ENCODE data around the gene PYCR2. TPM values are rescaled to one million over a fixed set of nuclear protein-coding genes. Genes with fewer than 3 reads are reported as not detected.

Gene PYCR2
- total RNA-seq, 1 experiment from 2014 or later, result 104 TPM

DNA sequence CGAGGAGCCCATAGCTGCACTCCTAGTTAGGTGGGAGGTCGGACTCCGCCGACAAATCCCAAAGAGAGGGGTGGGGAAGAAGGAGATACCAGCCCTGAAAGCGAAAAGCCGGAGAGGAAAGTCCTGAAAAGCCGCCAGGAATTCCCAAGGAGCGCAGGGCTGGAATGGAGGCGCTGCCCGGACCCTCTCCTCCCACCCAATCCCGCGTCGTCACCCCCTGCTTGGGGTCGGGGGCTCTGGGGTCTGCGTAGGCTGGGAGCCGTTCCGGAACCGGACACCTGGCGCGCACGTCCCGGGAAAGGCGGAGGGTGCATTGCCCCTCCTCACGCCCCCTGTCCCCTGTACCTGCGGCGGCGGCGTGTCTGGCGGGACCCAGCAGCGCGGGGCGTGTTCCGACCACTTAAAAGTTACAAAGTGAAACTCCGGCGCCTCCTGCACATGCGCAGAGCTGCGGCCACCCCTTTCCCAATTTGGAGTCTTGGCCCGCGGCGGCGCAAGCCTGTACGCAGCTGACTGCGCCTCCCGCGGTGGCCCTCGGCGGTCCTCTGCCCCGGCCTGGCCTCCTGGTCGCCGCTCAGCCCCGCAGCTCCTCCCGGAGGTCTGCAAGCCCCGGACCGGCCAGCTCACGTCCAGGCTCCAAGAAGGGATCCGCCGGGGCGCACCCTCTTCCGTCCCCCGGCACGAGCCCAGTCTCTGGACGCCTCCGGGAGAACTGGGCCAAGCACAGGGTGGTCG is 41.9 kb downstream of the PYCR2 start, which contains the start of gene TMEM63A:
TSS of gene TMEM63A (minus strand) at position 422 of the 735 bp plus-strand sequence. CDS start 4,800 bp downstream, outside the sequence.
- TF ChIP-seq, protein P1, sequence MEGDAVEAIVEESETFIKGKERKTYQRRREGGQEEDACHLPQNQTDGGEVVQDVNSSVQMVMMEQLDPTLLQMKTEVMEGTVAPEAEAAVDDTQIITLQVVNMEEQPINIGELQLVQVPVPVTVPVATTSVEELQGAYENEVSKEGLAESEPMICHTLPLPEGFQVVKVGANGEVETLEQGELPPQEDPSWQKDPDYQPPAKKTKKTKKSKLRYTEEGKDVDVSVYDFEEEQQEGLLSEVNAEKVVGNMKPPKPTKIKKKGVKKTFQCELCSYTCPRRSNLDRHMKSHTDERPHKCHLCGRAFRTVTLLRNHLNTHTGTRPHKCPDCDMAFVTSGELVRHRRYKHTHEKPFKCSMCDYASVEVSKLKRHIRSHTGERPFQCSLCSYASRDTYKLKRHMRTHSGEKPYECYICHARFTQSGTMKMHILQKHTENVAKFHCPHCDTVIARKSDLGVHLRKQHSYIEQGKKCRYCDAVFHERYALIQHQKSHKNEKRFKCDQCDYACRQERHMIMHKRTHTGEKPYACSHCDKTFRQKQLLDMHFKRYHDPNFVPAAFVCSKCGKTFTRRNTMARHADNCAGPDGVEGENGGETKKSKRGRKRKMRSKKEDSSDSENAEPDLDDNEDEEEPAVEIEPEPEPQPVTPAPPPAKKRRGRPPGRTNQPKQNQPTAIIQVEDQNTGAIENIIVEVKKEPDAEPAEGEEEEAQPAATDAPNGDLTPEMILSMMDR (conservative IDR thresholded peaks at IDR 0.05), result peak; percentile 38
- no peak within 1 kb of the TSS for H3K27ac ChIP-seq (ENCODE audit: insufficient read length, low read depth, low read length)
- WGBS (ENCODE audit: extremely low coverage, insufficient read length, low lambda C conversion rate), result no CpG with 5 or more reads among the region's 64 CpGs

More for the DNA sequence above, 41.9 kb downstream of the PYCR2 start, which contains the start of gene TMEM63A:
- peak within 1 kb of the TSS; percentile 33 for H4K91ac ChIP-seq (ENCODE audit: insufficient read length, low read depth, low read length)
- H3K27me3 ChIP-seq (ENCODE audit: insufficient read depth, low read length), result no peaks in the 10 kb centered on the region
- Mint-ChIP-seq H3K27ac (peak within 1 kb of the TSS in 2 of 3 experiments; percentile 91; a peak in 4 of 7 replicates), H3K4me1 (peaks cover 37 to 50% of the 10 kb centered on the region in 2 experiments), H3K27me3 (ENCODE audit: low read depth) (peaks cover 2% of the 10 kb centered on the region; the same call in 1 of the 2 replicates), H3K4me3 (peak within 1 kb of the TSS; percentile 78 to 88), H3K36me3 (ENCODE audit: insufficient read depth in 1 of 3, low read depth in 3 of 3) (peaks cover 7 to 27% (median 9%) of the 10 kb centered on the region in 3 experiments; a peak in 5 of 7 replicates), H3K9me3 (no peaks in the 10 kb centered on the region)
- H3K18ac ChIP-seq (ENCODE audit: insufficient read length, low read depth, low read length), result peak within 1 kb of the TSS; percentile 85
- no peaks in the 10 kb centered on the region for H4K20me1 ChIP-seq (ENCODE audit: control insufficient read depth, insufficient read depth, insufficient read length)
- peak within 1 kb of the TSS; percentile 37; the same call in 1 of the 2 replicates for H3K4ac ChIP-seq (ENCODE audit: low read depth, low read length)
- no peak within 1 kb of the TSS for H2AK5ac ChIP-seq (ENCODE audit: insufficient read length, low read length)
- H2BK120ac ChIP-seq (ENCODE audit: low read depth, low read length, poor library complexity, severe bottlenecking), result no peak within 1 kb of the TSS
- no peaks in the 10 kb centered on the region for H3K9me3 ChIP-seq (ENCODE audit: control insufficient read depth, low read depth, low read length)
- peak within 1 kb of the TSS; percentile 25 for H4K5ac ChIP-seq (ENCODE audit: insufficient read length, low read depth, low read length)
- peak within 1 kb of the TSS; percentile 78 for H3K14ac ChIP-seq (ENCODE audit: insufficient read depth, low read length)
- H3K56ac ChIP-seq (ENCODE audit: insufficient read length, low read depth, low read length), result no peak within 1 kb of the TSS
- H3K79me2 ChIP-seq (ENCODE audit: insufficient read depth, low read length), result peaks cover 9% of the 10 kb centered on the region; the same call in 1 of the 2 replicates
- peak; percentile 91 for DNase-seq
- H3T11ph ChIP-seq (ENCODE audit: low read length), result no peak within 1 kb of the TSS
- H2BK12ac ChIP-seq (ENCODE audit: insufficient read length, low read depth, low read length), result no peak within 1 kb of the TSS
- H2AFZ ChIP-seq (ENCODE audit: low read length), result no peak within 1 kb of the TSS
- peaks cover 21% of the 10 kb centered on the region for H3K23me2 ChIP-seq (ENCODE audit: insufficient read length, low read depth, low read length, poor library complexity, severe bottlenecking)
- H3K9ac ChIP-seq (ENCODE audit: extremely low read depth, insufficient read length, low read length), result peak within 1 kb of the TSS; percentile 78
- H3K79me1 ChIP-seq (ENCODE audit: insufficient read depth, low read depth, low read length, poor library complexity, severe bottlenecking), result no peaks in the 10 kb centered on the region
- H2BK5ac ChIP-seq (ENCODE audit: insufficient read length, low read length), result no peak within 1 kb of the TSS
- H3K4me1 ChIP-seq (ENCODE audit: insufficient read depth, low read length), result peaks cover 12% of the 10 kb centered on the region; the same call in 1 of the 2 replicates
- no peak within 1 kb of the TSS for H4K8ac ChIP-seq (replicated peaks; ENCODE audit: insufficient read length, low read depth, low read length)
- no peak within 1 kb of the TSS for H3K23ac ChIP-seq (ENCODE audit: insufficient read length, low read depth, low read length)
- no peak within 1 kb of the TSS for H2BK20ac ChIP-seq (ENCODE audit: low read depth, low read length, poor library complexity, severe bottlenecking)
- peak within 1 kb of the TSS; percentile 83 for H3K4me2 ChIP-seq (ENCODE audit: insufficient read depth, insufficient read length, low read length)
- H2BK15ac ChIP-seq (ENCODE audit: low read depth, low read length), result no peak within 1 kb of the TSS; the same call in 1 of the 2 replicates
